GM18498 (cell line): ENCODE data around the gene TYMS.

Source experiments
- ATAC-seq: cut with Tn5 transposase; IDR thresholded peaks from one replicate; pipeline ENCODE4 v1.9.1; 2021; ENCODE audit warnings: mild to moderate bottlenecking, moderate library complexity; ENCODE audit not compliant: unreplicated experiment

The TYMS gene

DNA sequence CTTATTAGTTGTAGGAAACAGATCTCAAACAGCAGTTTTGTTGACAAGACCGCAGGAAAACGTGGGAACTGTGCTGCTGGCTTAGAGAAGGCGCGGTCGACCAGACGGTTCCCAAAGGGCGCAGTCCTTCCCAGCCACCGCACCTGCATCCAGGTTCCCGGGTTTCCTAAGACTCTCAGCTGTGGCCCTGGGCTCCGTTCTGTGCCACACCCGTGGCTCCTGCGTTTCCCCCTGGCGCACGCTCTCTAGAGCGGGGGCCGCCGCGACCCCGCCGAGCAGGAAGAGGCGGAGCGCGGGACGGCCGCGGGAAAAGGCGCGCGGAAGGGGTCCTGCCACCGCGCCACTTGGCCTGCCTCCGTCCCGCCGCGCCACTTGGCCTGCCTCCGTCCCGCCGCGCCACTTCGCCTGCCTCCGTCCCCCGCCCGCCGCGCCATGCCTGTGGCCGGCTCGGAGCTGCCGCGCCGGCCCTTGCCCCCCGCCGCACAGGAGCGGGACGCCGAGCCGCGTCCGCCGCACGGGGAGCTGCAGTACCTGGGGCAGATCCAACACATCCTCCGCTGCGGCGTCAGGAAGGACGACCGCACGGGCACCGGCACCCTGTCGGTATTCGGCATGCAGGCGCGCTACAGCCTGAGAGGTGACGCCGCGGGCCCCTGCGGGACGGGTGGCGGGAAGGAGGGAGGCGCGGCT is at the start of gene TYMS:
Gene TYMS (plus strand): TSS at position 343 of the 690 bp plus-strand sequence. CDS start 90 bp downstream, at position 433.
- ATAC-seq, result peak; percentile 54

DNA sequence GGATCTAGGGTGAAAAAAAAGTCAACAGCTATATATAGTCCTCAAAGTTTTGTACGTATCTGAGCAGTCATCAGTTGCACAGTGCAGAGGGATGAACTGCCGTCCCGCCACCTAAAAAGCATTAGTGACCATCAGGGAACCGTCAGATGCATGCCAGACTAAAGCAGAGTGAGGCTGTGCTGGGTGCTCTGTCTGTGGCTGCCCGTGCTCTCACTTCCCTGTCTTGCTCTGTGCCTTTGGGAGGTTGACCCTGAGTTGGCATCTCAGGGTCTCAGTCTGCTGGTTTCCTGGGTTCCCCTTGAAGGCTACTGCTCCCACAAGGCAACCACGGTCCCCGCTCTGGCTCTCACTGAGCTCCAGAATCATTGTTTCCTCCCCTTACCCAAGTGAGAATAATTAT is 49.5 kb upstream of the TYMS start:
- no peak for ATAC-seq

DNA sequence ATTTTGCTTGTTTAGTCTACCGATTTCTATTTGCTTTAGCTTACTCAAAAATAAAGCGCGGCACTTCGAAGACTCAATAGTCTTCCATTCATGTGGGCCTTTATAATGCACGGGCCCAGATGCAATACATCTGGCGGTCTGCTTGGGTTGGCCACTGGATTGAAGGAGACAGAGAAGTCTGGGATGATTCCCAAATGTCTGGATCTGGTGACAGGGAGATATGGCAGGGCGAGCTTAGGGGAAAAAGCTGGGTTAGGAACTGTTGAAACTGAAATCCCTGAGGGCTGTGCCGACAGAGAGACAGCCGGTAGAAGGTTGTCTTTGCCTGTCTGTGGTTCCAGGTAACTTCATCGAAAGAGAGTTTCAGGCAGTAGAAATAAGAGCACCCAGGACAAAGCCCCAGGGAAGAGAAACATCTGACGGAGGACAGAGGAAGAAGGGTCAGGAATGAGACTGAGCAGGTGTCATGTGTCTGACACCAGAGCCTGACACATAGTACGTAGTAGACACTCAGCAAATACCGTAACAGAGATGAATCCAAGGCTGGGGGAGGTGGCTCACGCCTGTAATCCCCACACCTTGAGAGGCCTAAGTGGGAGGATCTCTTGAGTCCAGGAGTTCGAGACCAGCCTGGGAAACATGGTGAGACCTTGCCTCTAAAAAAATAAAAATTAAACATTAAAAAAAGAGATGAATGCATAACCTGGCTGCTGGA is 47.1 kb upstream of the TYMS start:
- no peak for ATAC-seq

DNA sequence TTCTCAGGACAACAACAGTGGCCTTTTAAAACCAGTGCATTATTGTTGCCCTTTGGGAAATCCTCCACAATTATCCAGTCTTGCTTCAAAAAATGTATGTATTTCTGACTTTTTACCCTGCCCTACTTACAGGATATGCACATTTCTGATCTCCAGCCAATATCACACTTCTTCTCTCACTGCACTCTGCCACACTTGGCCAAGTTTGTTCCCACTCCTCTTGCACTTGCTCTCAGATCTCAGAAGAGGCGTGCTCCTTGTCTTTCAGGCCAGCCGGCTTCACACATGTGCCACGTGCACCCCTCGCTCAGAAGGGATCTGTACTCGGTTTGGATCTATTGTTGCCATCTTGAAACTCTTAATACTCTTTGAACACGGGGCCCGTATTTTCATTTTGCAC is 45.3 kb upstream of the TYMS start:
- no peak for ATAC-seq

DNA sequence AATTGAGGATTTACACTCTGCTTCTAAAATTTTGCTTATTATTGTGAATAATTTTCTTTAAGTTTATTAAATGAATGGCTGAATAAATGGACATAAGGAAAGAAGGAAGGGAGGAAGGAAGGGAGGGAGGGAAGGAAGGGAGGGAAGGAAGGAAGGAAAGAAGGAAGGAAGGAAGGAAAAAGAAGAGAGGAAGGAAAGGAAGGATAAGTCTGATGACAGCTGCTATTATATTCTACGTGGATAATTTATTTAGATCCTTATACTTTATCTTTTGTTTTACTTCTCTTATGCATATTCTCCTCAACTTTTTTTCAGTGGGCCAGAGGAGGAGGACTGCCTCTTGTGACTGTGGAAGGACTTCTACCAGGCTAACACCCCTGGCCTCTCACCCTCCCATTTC is 43.3 kb upstream of the TYMS start:
- no peak for ATAC-seq

DNA sequence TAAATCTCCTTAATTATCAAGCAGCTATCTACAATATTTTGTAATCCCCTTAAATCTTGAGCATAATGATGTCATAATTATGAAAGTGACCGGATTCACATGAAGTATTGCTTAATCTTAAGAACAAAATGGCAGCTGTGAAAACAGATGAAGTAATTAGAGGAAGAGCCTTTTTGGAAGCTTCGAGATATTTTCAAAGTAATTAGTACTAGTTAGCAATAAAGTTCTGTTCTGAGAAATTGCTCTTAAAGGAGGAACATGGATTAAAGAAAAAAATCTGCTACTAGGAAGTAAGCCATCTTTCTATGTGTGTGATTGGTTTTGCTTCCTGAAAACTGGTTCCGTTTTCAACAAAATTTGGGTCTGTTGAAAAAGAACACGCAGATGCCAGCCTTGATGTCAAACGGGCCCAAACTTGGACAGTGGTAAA is 42.3 kb upstream of the TYMS start:
- no peak for ATAC-seq

DNA sequence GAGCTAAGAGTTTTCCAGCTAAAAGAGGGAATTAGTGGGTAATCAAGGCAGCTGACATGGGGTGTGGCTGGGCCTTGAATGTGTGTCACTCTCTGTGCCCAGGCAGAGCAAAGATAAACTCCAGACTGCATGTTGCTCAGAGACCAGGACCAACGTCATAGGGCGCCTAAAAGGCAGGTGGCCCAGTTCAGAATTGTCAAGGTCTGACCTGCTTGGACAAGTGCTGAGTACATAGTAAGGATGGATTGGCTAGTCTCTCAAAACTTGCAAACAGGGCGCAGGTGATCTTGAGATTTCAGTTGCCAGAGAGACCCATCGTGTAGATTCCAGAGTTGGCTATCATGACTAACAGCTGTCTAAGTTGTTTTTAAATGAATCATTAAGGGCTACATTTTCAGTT is 41.7 kb upstream of the TYMS start:
- no peak for ATAC-seq

DNA sequence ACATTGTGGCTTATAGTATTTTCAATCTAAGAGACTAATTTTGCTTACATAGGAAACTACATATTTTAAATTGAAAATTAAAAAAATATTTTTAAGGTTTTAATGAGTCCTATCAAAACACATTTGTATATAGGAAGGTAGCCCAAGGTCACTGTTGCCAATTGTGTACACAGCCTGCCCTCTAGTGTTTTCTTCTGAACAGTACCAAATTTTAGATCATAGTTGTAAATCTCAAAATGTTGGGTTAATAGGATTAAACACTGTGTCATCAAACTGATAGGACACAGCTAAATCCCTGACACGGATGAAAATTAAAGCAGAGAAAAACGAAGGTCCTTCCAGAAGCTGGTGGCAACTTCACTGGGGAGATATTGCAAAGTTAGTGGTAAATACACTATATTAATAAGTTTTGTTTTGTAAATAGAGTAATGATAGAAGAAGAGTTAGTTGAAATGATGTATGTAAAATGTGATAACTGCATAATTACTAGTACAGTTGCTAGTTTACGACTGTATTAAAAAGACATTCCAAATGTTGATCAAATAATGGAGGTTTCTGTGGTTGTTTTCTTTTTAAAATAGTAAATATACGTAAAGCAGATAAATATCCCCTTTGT is 41.0 kb upstream of the TYMS start:
- ATAC-seq, result no peak

DNA sequence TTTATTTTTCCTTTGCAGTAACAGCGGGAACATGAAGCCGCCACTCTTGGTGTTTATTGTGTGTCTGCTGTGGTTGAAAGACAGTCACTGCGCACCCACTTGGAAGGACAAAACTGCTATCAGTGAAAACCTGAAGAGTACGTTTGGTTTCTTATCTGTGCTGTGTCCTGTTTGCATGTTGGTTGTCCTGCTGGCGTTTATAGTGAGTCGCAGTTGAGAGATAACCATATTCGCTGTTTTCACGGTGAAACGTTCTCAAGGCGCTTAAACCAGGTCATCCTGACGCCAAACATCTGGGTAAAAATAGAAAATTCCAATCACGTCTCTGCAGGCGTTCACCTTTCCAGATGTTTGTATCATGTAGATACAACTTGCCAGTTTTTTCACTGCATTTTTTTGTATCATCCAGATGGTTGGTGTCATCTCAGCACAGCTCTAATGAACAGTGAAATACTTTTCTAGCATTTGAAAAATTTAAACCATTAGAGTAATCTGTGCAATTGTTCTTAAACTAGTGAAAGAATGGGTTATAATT is 39.4 kb upstream of the TYMS start:
- ATAC-seq, result no peak

DNA sequence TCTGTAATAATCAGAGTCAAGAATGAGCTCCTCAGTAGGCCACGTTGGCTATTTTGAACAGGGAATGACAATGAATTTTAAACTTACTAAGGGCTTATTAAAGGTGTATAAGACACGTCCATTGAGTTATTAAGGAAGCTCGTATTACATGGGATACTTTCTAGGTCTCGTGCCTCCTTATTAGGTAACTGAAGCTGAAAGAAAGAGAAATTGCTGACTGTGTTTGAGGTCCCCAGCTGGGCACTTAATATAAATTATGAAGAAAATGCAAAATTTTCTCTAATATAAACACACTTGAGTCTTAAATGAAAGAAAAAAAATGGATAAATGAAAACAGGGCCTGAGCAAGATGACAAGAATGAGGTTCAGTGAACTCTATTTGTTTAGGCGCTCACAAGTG is 38.8 kb upstream of the TYMS start:
- ATAC-seq, result no peak

DNA sequence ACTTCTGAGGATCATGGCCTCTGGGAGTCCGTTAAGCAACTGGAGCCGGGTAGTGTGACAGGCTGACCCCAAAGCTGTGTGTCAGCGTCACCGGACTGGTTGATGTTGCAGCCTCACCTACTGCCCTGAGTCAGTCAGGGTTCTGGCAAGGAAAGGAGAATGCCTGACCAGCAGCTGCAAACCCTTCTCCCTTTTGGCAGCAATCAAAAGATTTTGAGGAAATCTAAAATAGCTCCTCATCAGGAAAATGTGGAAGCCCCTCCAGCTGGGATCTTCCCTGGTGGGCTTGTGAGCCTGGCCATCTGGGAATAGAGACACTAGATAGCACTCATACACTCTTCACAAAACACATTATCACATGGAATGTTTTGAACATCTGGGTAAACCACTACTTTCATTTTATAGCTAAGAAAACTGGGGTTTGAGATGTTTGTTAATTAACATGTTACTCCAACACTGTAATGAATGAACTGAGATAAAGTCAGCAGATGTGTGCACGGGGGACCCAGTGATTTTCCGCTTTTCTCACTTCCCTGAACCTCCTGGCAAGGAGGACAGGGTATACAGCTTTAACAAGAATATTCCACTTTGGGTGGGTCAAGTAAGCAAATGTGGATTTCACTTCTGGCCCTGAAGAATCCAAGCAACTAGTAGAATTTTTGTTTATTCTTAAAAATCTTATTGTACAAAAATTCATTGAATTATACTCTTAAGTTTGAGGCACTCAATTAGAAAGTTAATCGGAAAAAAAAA is 36.0 kb upstream of the TYMS start:
- ATAC-seq, result no peak

DNA sequence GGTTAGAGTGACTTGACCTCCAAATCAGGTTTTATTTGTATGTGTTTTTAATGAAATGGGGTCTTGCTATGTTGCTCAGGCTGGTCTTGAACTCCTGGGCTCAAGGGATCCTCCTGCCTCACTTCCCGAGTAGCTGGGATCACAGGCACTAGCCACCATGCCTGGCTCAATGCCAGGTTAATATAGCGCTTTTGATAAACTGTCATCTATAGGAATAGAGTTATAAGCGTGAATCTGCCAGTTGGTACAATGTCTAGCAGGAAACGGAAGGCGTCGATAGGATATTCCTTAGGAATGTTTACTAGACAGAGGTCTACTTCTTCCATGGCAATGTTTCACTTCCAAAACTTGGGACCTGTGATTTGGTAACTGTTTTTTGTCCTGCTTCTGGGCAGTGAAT is 35.2 kb upstream of the TYMS start:
- no peak for ATAC-seq

DNA sequence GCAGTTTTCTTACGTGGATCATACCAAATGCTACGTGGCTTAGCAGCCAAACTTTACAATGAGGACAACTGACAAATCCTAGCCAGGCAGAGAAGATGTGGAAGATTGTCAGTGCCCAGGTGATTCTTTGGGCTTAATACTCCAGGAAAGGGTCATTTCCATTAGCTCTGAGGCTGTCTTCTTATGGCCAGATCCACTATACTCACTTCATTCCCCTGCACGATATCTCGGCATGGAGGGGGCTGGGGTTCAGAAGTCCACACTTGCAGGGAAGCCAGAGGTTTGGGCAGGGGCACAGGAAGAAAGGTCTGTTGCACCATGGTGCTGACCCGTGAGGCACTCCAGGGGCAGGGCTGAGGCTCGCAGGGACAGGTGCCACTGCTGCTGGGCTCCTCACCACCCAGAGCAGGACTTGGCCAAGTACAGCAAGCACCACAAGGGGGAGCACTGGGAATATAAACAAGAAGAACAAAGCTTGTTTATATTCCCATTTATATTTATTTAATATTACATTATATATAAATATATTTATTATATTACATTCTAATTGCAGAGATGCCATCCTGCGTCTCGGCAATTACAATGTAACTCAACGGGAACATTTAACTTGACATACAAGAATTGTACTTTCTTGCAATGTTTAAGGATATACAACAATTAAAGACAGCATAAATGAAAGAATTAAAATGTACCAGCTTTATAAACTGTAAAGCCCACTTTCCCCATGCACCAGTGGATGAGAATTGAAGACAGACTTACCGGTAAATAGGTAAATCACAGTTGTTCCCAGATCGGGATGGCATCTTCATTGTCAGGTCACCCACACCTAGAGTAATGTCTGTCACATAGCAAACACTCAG is 33.5 kb upstream of the TYMS start:
- ATAC-seq, result peak; percentile 69

DNA sequence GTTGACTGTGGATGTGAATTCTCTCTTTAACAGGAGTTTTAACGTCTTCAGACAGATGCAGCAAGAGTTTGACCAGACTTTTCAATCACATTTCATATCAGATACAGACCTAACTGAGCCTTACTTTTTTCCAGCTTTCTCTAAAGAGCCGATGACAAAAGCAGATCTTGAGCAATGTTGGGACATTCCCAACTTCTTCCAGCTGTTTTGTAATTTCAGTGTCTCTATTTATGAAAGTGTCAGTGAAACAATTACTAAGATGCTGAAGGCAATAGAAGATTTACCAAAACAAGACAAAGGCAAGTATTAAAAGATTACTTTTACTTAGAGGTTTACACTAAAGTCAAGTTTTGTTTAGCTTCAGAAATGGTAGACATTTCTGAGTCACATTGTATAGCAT is 30.2 kb upstream of the TYMS start:
- ATAC-seq, result no peak

DNA sequence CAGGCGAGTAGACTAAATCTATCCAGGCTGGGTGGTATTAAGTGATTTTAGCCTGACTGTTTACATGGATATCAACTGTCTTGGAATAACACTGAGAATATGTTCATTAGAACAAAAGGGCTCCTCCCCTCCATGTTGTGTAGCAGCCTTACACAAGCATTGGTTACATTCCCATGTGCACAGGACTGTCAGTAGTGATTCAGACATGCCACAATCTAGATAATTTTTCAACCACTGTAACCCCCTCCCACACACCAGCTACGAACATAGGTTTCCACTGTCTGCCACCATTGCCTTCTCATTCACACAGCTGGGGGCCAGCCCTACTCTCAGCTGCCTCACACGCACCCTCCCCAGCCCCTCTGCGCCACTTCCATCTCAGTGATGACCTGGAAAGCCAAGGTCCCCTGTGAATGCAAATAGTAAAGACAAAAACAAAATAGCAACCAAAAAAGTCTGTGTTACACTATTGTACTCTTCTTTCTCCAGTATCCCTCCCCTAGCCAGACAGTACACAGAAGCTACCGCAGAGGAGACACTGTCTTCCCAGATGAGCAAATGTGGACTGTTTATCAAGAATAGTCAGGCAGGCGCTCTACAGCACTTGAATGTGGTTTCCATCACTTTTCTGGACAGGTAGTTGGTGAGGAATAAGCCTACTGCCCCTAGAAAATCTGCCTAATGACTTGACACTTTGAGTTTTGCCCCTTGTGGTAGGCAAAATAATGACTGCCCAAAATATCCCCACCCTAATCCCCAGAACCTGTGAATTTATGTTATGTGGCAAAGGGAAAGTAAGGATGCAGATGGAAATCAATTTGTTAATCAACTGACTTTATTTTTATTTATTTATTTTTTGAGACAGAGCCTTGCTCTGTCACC is 27.9 kb upstream of the TYMS start:
- no peak for ATAC-seq

DNA sequence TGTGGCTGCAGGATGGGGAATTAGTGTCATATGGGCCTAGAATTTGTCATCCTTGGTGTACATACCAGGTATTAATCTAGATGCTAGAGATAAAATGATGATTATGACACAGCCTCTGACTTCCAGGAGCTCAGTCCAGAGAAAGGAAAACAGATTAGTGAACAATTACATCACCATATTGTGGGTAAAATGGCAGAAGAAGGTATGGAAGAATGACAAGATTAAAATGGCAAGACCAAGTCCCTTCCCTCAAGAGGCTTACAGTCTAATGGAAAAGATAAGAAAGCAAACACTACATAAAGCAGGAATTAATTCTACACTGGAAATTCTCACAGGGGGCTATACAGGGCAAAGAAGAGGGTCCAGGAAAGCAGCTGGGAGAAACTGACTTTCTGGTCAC is 25.9 kb upstream of the TYMS start:
- ATAC-seq, result no peak

DNA sequence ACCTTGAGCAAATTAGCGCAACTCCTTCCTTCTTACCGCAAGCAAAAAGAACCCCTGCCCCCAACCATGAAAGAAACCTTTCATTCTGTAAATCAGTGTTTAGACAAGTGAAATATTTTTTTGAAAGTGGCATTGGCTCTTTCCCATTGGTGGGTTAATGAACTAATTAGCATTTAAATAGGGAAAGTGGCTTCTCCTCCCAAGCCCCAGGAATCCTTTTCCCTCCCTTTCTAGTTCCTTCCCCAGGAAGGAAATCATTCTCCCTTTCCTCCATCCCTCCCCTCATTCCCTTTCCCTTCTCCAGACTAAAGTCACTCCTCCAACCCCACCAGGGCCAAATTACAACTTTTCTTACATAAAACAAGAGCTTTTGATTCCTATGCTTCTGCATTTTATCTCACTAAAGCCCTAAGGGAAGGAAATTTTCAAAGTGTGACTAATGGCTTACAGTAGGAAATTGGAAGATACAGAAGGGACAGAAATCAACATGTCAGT is 22.9 kb upstream of the TYMS start:
- ATAC-seq, result no peak

DNA sequence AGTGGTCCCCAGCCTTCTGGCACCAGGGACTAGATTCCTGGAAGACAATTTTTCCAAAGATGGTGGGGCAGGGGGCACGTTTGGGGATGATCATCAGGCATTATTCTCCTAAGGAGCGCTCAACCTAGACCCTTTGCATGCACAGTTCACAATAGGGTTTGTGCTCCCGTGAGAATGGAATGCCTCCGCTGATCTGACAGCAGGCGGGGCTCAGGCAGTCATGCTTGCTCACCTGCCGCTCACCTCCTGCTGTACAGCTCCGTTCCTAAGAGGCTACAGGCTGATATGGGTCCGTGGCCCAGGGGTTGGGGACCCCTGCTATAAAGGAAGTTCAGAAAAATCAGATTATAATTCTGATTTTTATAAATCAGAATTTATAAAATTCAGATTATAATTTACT is 22.3 kb upstream of the TYMS start:
- ATAC-seq, result no peak

DNA sequence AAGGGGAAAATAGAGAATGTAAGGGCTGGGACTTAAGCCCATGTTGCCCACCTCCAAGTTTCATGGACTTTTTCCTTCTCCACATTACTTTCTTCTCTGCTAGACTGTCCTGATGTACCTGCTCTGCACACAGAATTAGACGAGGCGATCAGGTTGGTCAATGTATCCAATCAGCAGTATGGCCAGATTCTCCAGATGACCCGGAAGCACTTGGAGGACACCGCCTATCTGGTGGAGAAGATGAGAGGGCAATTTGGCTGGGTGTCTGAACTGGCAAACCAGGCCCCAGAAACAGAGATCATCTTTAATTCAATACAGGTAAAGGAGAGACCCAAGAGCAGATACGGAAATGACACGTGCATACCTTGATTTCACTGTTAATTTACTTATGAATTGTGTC is 16.2 kb upstream of the TYMS start:
- ATAC-seq, result no peak
